A673 (cell line): ENCODE results near the gene PUS10.

Experiments used
- EZH2 ChIP-seq: fragments of 200-600 bp; sonication (generic); IDR thresholded peaks from 2 replicates; pipeline ENCODE4 v1.6.1; 2017; ENCODE audit warnings: borderline replicate concordance, low read depth, mild to moderate bottlenecking, mixed read lengths, antibody characterized with exemption, low read length; ENCODE audit not compliant: poor library complexity, severe bottlenecking
- TF ChIP-seq, protein P1 (sequence below): fragments of 300-800, 200-600 bp; sonication (generic); conservative IDR thresholded peaks from 2 replicates; pipeline ENCODE4 v1.5.1; 2017; ENCODE audit warnings: low read depth, mild to moderate bottlenecking, antibody characterized with exemption, low read length, moderate library complexity, mixed read lengths

DNA sequence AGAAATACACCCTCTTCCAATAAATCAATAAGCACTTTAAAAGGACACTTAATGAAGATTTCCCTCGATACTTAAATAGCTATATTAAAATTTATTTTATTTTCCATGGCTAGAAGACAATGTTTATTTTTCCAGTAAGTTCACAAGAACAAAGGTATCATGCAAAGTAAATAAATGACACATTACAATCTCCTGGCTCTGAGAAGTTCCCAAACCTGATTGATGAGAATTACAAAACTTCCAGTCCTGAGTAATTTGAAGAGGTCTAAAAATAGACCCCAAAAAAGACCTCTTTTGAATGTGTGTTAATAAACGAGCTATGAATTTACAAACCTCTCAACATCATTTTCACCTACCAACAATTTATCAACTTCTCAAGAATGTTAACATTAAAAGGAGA is 2.1 kb downstream of the PUS10 start:
- TF ChIP-seq, protein P1, sequence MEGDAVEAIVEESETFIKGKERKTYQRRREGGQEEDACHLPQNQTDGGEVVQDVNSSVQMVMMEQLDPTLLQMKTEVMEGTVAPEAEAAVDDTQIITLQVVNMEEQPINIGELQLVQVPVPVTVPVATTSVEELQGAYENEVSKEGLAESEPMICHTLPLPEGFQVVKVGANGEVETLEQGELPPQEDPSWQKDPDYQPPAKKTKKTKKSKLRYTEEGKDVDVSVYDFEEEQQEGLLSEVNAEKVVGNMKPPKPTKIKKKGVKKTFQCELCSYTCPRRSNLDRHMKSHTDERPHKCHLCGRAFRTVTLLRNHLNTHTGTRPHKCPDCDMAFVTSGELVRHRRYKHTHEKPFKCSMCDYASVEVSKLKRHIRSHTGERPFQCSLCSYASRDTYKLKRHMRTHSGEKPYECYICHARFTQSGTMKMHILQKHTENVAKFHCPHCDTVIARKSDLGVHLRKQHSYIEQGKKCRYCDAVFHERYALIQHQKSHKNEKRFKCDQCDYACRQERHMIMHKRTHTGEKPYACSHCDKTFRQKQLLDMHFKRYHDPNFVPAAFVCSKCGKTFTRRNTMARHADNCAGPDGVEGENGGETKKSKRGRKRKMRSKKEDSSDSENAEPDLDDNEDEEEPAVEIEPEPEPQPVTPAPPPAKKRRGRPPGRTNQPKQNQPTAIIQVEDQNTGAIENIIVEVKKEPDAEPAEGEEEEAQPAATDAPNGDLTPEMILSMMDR = no peak
- TF ChIP-seq EZH2 = no peak
